Lower lobe of right lung (tissue), 2 donors: ENCODE measurements around the gene ATP8B1. TPM values are rescaled to one million over a fixed set of nuclear protein-coding genes. Genes with fewer than 3 reads are reported as not detected.
"Not testable (repeated sequence)": the region's sequence is repeated elsewhere in the genome, so short reads cannot be mapped to it uniquely, and the experiment has no call there.

Experiments
- ATAC-seq, 2 donors: fragments of 200-7000 bp; cut with Tn5 transposase; one replicate each; pipeline ENCODE4 v1.9.1; 2020 to 2022; ENCODE audit warnings: mild to moderate bottlenecking in 2 of 2, moderate library complexity in 2 of 2
- DNase-seq: peaks from one replicate; pipeline ENCODE4 v3.0.0-alpha.2; 2020
- H3K27ac ChIP-seq: fragments of 200-600 bp; one replicate; pipeline ENCODE4 v1.8.0; 2022
- H3K27me3 ChIP-seq: fragments of 200-600 bp; one replicate; pipeline ENCODE4 v1.8.0; 2022; ENCODE audit warnings: low read depth
- H3K36me3 ChIP-seq: fragments of 200-600 bp; one replicate; pipeline ENCODE4 v1.8.0; 2022; ENCODE audit warnings: mild to moderate bottlenecking
- H3K4me1 ChIP-seq: fragments of 200-600 bp; one replicate; pipeline ENCODE4 v1.8.0; 2022
- H3K4me3 ChIP-seq: fragments of 200-600 bp; one replicate; pipeline ENCODE4 v1.8.0; 2022; ENCODE audit warnings: mild to moderate bottlenecking
- H3K9me3 ChIP-seq: fragments of 200-600 bp; one replicate; pipeline ENCODE4 v1.8.0; 2022
- intact Hi-C: fragments of 100-400 bp; cut with DNase I; formaldehyde crosslinking; loops from one replicate; pipeline ENCODE4 v1.11.0; 2022
- total RNA-seq: library from RNA; stranded (reverse); fragmentation: NEBNext Ultra II Directional; extraction: Animal tissue kit (Norgen Biotek cat#: 25700); gene quantifications from one replicate; pipeline ENCODE4 v1.2.1, GENCODE V29; 2021
- TF ChIP-seq, protein P1 (sequence below): fragments of 200-600 bp; IDR thresholded peaks from one replicate; pipeline ENCODE4 v1.8.0; 2022; ENCODE audit warnings: antibody characterized with exemption, mild to moderate bottlenecking
- donor health status: DM: no; HTN: yes; CAD: no; lungs with severe emphysema.

ATP8B1 gene
- total RNA-seq, 1 donor from 2014 or later: 27.2 TPM

- H3K36me3 ChIP-seq: no peaks in the 10 kb centered on the region
- no peaks in the 10 kb centered on the region for H3K27me3 ChIP-seq
- H3K27ac ChIP-seq: no peak overlapping the region
- H3K4me1 ChIP-seq: peaks cover 20% of the 10 kb centered on the region
- H3K9me3 ChIP-seq: peaks cover 6% of the 10 kb centered on the region
- H3K4me3 ChIP-seq: no peak overlapping the region
- ATAC-seq (no peak), DNase-seq (no peak)
- intact Hi-C loops: no loop called here
- TF ChIP-seq, protein P1, sequence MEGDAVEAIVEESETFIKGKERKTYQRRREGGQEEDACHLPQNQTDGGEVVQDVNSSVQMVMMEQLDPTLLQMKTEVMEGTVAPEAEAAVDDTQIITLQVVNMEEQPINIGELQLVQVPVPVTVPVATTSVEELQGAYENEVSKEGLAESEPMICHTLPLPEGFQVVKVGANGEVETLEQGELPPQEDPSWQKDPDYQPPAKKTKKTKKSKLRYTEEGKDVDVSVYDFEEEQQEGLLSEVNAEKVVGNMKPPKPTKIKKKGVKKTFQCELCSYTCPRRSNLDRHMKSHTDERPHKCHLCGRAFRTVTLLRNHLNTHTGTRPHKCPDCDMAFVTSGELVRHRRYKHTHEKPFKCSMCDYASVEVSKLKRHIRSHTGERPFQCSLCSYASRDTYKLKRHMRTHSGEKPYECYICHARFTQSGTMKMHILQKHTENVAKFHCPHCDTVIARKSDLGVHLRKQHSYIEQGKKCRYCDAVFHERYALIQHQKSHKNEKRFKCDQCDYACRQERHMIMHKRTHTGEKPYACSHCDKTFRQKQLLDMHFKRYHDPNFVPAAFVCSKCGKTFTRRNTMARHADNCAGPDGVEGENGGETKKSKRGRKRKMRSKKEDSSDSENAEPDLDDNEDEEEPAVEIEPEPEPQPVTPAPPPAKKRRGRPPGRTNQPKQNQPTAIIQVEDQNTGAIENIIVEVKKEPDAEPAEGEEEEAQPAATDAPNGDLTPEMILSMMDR: no peak
Observed at GRCh38 chr18:57743008-57743407, 60.1 kb downstream of the ATP8B1 start.

- peaks cover 31% of the 10 kb centered on the region for H3K4me1 ChIP-seq
- intact Hi-C loops: no loop called here
- no peaks in the 10 kb centered on the region for H3K36me3 ChIP-seq
- no peak overlapping the region for H3K27ac ChIP-seq
- no peak for ATAC-seq
- DNase-seq: no peak
- TF ChIP-seq, protein P1: no peak
- H3K4me3 ChIP-seq: no peak overlapping the region
- H3K27me3 ChIP-seq: no peaks in the 10 kb centered on the region
- H3K9me3 ChIP-seq: peaks cover 6% of the 10 kb centered on the region
Observed at GRCh38 chr18:57741273-57741672, 61.8 kb downstream of the ATP8B1 start.

GRCh38 chr18:57738078-57738477 lies 65.0 kb downstream of the ATP8B1 start:
- intact Hi-C loops: no loop called here

GRCh38 chr18:57737400-57738060 lies 65.6 kb downstream of the ATP8B1 start:
- intact Hi-C loops: no loop called here
- ATAC-seq: peak; percentile 94 to 96
- H3K9me3 ChIP-seq: peaks cover 6% of the 10 kb centered on the region
- TF ChIP-seq, protein P1: no peak
- no peaks in the 10 kb centered on the region for H3K27me3 ChIP-seq
- no peaks in the 10 kb centered on the region for H3K36me3 ChIP-seq
- peak overlapping the region; percentile 13 for H3K27ac ChIP-seq
- no peak overlapping the region for H3K4me3 ChIP-seq
- H3K4me1 ChIP-seq: peaks cover 20% of the 10 kb centered on the region
- DNase-seq: peak; percentile 86

More at GRCh38 chr18:57738078-57738477, 65.0 kb downstream of the ATP8B1 start:
- Histone ChIP-seq H3K4me3 (no peak overlapping the region), H3K27me3 (no peaks in the 10 kb centered on the region), H3K27ac (no peak overlapping the region), H3K4me1 (peaks cover 20% of the 10 kb centered on the region), H3K9me3 (peaks cover 6% of the 10 kb centered on the region), H3K36me3 (no peaks in the 10 kb centered on the region)
- TF ChIP-seq, protein P1: no peak
- DNase-seq (no peak), ATAC-seq (peak; percentile 25 to 29)

- ATAC-seq, H3K27me3 ChIP-seq, H3K9me3 ChIP-seq, intact Hi-C loops, DNase-seq, H3K4me3 ChIP-seq, H3K27ac ChIP-seq: not testable (repeated sequence)
- Histone ChIP-seq H3K4me1 (peaks cover 20% of the 10 kb centered on the region), H3K36me3 (peaks cover 11% of the 10 kb centered on the region)
Observed at GRCh38 chr18:57735042-57735441, 68.1 kb downstream of the ATP8B1 start.

- peaks cover 24% of the 10 kb centered on the region for H3K4me1 ChIP-seq
- no peaks in the 10 kb centered on the region for H3K27me3 ChIP-seq
- H3K9me3 ChIP-seq: no peaks in the 10 kb centered on the region
- TF ChIP-seq, protein P1: no peak
- peaks cover 11% of the 10 kb centered on the region for H3K36me3 ChIP-seq
- intact Hi-C loops: no loop called here
- ATAC-seq (no peak), DNase-seq (no peak)
- no peak overlapping the region for H3K27ac ChIP-seq
- no peak overlapping the region for H3K4me3 ChIP-seq
Observed at GRCh38 chr18:57733861-57734260, 69.3 kb downstream of the ATP8B1 start.
